Lower lobe of right lung (tissue), 2 donors: Measurements from ENCODE around the gene GLDN. TPM values are rescaled to one million over a fixed set of nuclear protein-coding genes. Genes with fewer than 3 reads are reported as not detected.
"Not testable (repeated sequence)": the region's sequence is repeated elsewhere in the genome, so short reads cannot be mapped to it uniquely, and the experiment has no call there.

Experiments used
- ATAC-seq, 2 donors: fragments of 200-7000 bp; cut with Tn5 transposase; one replicate each; pipeline ENCODE4 v1.9.1; 2020 to 2022; ENCODE audit warnings: mild to moderate bottlenecking in 2 of 2, moderate library complexity in 2 of 2
- DNase-seq: peaks from one replicate; pipeline ENCODE4 v3.0.0-alpha.2; 2020
- H3K27ac ChIP-seq: fragments of 200-600 bp; one replicate; pipeline ENCODE4 v1.8.0; 2022
- H3K27me3 ChIP-seq: fragments of 200-600 bp; one replicate; pipeline ENCODE4 v1.8.0; 2022; ENCODE audit warnings: low read depth
- H3K36me3 ChIP-seq: fragments of 200-600 bp; one replicate; pipeline ENCODE4 v1.8.0; 2022; ENCODE audit warnings: mild to moderate bottlenecking
- H3K4me1 ChIP-seq: fragments of 200-600 bp; one replicate; pipeline ENCODE4 v1.8.0; 2022
- H3K4me3 ChIP-seq: fragments of 200-600 bp; one replicate; pipeline ENCODE4 v1.8.0; 2022; ENCODE audit warnings: mild to moderate bottlenecking
- H3K9me3 ChIP-seq: fragments of 200-600 bp; one replicate; pipeline ENCODE4 v1.8.0; 2022
- intact Hi-C: fragments of 100-400 bp; cut with DNase I; formaldehyde crosslinking; loops from one replicate; pipeline ENCODE4 v1.11.0; 2022
- total RNA-seq: library from RNA; stranded (reverse); fragmentation: NEBNext Ultra II Directional; extraction: Animal tissue kit (Norgen Biotek cat#: 25700); gene quantifications from one replicate; pipeline ENCODE4 v1.2.1, GENCODE V29; 2021
- TF ChIP-seq, protein P1 (sequence below): fragments of 200-600 bp; IDR thresholded peaks from one replicate; pipeline ENCODE4 v1.8.0; 2022; ENCODE audit warnings: antibody characterized with exemption, mild to moderate bottlenecking
- donor health status: DM: no; HTN: yes; CAD: no; lungs with severe emphysema.

Gene GLDN
- total RNA-seq, 1 donor from 2014 or later = 34.5 TPM

DNA sequence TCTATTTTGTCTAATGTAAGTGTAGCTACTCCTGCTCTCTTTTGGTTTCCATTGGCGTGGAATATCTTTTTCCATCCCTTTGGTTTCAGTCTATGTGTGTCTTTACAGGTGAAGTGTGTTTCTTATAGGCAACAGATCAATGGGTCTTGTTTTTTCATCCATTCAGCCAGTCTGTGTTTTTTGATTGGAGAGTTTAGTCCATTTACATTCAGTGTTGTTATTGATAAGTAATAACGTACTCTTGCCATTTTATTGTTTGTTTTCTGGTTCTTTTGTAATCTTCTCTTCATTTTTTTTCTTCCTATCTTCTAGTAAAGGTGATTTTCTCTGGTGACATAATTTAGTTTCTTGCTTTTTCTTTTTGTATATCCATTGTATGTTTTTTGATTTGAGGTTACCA lies 97.1 kb downstream of the GLDN start:
- intact Hi-C loops = no loop called here
- ATAC-seq = no peak
- Histone ChIP-seq H3K36me3 (no peaks in the 10 kb centered on the region), H3K4me1 (no peaks in the 10 kb centered on the region), H3K9me3 (no peaks in the 10 kb centered on the region), H3K4me3 (no peak overlapping the region), H3K27ac (no peak overlapping the region), H3K27me3 (no peaks in the 10 kb centered on the region)
- TF ChIP-seq, protein P1, sequence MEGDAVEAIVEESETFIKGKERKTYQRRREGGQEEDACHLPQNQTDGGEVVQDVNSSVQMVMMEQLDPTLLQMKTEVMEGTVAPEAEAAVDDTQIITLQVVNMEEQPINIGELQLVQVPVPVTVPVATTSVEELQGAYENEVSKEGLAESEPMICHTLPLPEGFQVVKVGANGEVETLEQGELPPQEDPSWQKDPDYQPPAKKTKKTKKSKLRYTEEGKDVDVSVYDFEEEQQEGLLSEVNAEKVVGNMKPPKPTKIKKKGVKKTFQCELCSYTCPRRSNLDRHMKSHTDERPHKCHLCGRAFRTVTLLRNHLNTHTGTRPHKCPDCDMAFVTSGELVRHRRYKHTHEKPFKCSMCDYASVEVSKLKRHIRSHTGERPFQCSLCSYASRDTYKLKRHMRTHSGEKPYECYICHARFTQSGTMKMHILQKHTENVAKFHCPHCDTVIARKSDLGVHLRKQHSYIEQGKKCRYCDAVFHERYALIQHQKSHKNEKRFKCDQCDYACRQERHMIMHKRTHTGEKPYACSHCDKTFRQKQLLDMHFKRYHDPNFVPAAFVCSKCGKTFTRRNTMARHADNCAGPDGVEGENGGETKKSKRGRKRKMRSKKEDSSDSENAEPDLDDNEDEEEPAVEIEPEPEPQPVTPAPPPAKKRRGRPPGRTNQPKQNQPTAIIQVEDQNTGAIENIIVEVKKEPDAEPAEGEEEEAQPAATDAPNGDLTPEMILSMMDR = no peak
- no peak for DNase-seq

DNA sequence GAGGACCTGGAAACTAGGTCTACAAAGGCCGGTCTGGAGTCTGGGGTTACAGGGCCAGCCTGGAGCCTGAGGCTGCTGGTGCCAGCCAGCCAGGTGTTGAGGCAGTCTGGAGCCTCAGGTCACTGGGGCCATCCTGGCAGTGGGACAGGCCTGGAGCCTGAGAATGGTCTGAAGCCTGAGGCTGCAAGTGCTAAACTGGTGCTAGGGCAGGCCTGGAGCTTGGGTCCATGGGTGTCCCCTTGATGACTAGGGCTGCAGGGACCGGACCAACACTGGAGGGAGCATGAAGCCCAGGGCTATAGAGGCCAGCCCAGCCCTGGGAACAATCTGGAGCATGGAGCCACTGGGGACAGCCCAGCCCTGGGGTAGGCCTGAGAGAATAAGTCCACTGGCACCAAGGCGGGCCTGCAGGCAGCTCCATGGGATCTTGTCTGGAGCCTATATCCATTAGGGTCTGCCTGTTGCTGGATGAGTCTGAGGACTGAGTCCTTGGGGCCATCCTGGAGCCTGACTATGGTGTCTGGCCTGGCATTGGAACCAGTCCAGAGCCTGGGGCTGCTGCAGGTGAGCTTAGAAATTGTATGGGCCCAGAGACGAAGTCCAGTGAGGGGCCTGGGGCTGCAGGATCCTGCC lies 101.9 kb downstream of the GLDN start:
- DNase-seq (no peak), ATAC-seq (peak; percentile 9 to 33)
- Histone ChIP-seq H3K27ac (no peak overlapping the region), H3K9me3 (no peaks in the 10 kb centered on the region), H3K36me3 (peaks cover 4% of the 10 kb centered on the region), H3K4me3 (no peak overlapping the region), H3K27me3 (no peaks in the 10 kb centered on the region), H3K4me1 (no peaks in the 10 kb centered on the region)
- TF ChIP-seq, protein P1 = no peak
- intact Hi-C loops = no loop called here

DNA sequence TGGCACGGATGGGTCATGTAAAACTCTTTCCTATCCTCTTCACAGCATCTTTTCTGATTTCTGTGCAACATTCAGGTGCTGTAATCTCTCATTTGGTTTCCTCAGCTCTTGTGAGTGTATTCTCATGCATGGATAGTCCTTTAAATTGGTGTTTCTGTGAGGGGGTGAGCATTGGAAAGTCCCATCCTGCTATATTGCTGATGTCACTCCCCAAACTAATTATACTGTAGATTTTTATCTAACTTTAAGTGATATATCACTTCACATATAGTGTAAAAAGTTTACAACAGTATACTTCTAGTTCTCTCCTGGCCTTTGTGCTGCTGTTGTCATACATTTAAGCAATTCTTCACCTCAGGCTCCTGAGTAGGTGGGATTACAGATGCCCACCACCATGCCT lies 102.7 kb downstream of the GLDN start:
- intact Hi-C loops = no loop called here
- Histone ChIP-seq H3K27ac (no peak overlapping the region), H3K27me3 (no peaks in the 10 kb centered on the region), H3K4me1 (no peaks in the 10 kb centered on the region), H3K9me3 (no peaks in the 10 kb centered on the region), H3K4me3 (no peak overlapping the region), H3K36me3 (peaks cover 11% of the 10 kb centered on the region)
- ATAC-seq (no peak), DNase-seq (no peak)
- TF ChIP-seq, protein P1 = no peak

DNA sequence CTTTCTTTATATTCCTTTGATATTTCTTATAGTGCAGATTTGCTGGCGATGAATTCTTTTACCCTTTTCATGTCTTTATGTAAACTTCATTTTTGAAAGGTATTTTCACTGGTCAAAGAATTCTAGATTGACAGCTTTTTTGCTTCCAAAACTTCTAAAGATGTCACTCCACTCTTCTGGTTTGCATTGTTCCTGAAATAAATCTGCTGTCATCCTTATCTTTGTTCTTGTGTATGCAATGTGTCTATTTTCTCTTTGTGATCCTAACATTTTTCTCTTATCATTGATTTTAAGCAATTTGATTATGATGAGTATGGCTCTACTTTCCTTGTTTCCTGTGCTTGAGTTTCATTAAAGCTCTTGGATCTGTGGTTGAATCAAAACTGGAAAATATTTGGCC lies 103.4 kb downstream of the GLDN start:
- H3K36me3 ChIP-seq = peaks cover 18% of the 10 kb centered on the region

DNA sequence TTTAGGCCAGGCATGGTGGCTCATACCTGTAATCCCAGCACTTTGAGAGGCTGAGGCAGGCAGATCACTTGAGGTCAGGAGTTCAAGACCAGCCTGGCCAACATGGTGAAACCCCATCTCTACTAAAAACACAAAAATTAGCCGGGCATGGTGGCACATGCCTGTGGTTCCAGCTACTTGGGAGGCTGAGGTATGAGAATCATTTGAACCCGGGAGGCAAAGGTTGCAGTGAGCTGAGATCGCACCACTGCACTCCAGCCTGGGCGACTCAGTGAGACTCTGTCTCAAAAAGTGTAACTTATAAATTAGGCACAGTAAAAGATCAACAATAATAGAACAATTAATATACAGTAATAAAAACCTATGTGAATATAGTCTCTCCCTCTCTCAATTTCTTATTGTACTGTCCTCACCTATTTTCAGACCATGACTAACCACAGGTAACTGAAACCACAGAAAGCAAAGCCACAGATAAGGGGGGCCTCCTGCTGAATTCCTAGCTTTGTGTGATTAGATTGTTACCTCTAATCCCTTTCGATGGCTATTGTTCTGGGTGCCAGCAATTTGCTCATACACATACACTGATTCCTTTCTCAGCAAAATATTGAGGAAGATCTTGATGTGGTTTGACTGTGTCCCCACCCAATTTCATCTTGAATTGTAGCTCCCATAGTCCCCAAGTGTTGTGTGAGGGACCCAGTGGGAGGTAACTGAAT lies 104.7 kb downstream of the GLDN start:
- H3K4me1 ChIP-seq, H3K27ac ChIP-seq, H3K27me3 ChIP-seq, H3K9me3 ChIP-seq, DNase-seq, intact Hi-C loops, H3K4me3 ChIP-seq, ATAC-seq: not testable (repeated sequence)
- H3K36me3 ChIP-seq = peaks cover 32% of the 10 kb centered on the region

More for the DNA sequence above, 103.4 kb downstream of the GLDN start:
- DNase-seq = no peak
- TF ChIP-seq, protein P1 = no peak
- no peaks in the 10 kb centered on the region for H3K27me3 ChIP-seq
- H3K9me3 ChIP-seq = no peaks in the 10 kb centered on the region
- H3K4me3 ChIP-seq = no peak overlapping the region
- no peak for ATAC-seq
- intact Hi-C loops = no loop called here
- no peaks in the 10 kb centered on the region for H3K4me1 ChIP-seq
- no peak overlapping the region for H3K27ac ChIP-seq
